IMR-90 (cell line): ENCODE measurements around the gene VMO1. TPM values are rescaled to one million over a fixed set of nuclear protein-coding genes. Genes with fewer than 3 reads are reported as not detected.
A peak's percentile ranks its signal among the peaks of the same experiment; 100 is the strongest.

ENCODE experiments used
- ATAC-seq: fragments of 200-7000 bp; cut with Tn5 transposase; 2 replicates; pipeline ENCODE4 v1.9.1; 2020; ENCODE audit warnings: low read depth, mild to moderate bottlenecking, moderate library complexity
- BruUV-seq: library from RNA; stranded (reverse); fragments of 400-500 nt; replicated peaks from 2 replicates; lab custom pipeline; 2021; lab: Mats Ljungman, UMichigan
- CTCF ChIA-PET: fragments of 300-600 bp; formaldehyde crosslinking; extraction: SDS; loops from one replicate; lab custom pipeline; 2021; ENCODE audit warnings: antibody characterized with exemption; lab: Yijun Ruan, JAX
- POLR2A ChIA-PET: fragments of 300-600 bp; sonication (Branson Sonifier 250); formaldehyde crosslinking; loops from one replicate; lab custom pipeline; 2022; ENCODE audit warnings: antibody characterized with exemption; ENCODE audit not compliant: unreplicated experiment; lab: Charles Lee
- DNase-seq: peaks from one replicate; pipeline ENCODE4 v3.0.0; 2013
- H2AFZ ChIP-seq: replicated peaks from 2 replicates; pipeline ENCODE3; 2013; ENCODE audit warnings: low read length, mild to moderate bottlenecking; ENCODE audit not compliant: poor library complexity
- H2AK5ac ChIP-seq: 2 replicates; pipeline ENCODE4 v1.6.1; 2013; ENCODE audit warnings: low read depth, low read length, inconsistent platforms
- H2AK9ac ChIP-seq: replicated peaks from 2 replicates; pipeline ENCODE3; 2013; ENCODE audit warnings: mild to moderate bottlenecking, low read depth, low read length, moderate library complexity; ENCODE audit not compliant: poor library complexity
- H2BK120ac ChIP-seq: 2 replicates; pipeline ENCODE4 v1.6.1; 2013; ENCODE audit warnings: low read depth, low read length, inconsistent platforms
- H2BK15ac ChIP-seq: 3 replicates; pipeline ENCODE4 v1.6.1; 2013; ENCODE audit warnings: low read depth, low read length, inconsistent platforms
- H2BK20ac ChIP-seq: 2 replicates; pipeline ENCODE4 v1.6.1; 2013; ENCODE audit warnings: low read depth, mild to moderate bottlenecking, inconsistent platforms, low read length, moderate library complexity
- H2BK5ac ChIP-seq: 2 replicates; pipeline ENCODE4 v1.6.1; 2013; ENCODE audit warnings: mild to moderate bottlenecking, low read depth, low read length, inconsistent platforms; ENCODE audit not compliant: poor library complexity, severe bottlenecking
- H3K14ac ChIP-seq: replicated peaks from 2 replicates; pipeline ENCODE4 v1.6.1; 2013; ENCODE audit warnings: low read depth, low read length, inconsistent platforms
- H3K18ac ChIP-seq: 2 replicates; pipeline ENCODE4 v1.6.1; 2013; ENCODE audit warnings: low read depth, low read length, control low read depth
- H3K23ac ChIP-seq: 2 replicates; pipeline ENCODE4 v1.6.1; 2013; ENCODE audit warnings: low read depth, low read length, inconsistent platforms
- H3K27ac ChIP-seq: 2 replicates; pipeline ENCODE4 v1.5.1; 2013; ENCODE audit warnings: mild to moderate bottlenecking, control low read depth, low read length; ENCODE audit not compliant: insufficient read depth
- H3K27me3 ChIP-seq: 2 replicates; pipeline ENCODE4 v1.6.1; 2013; ENCODE audit warnings: low read length; ENCODE audit not compliant: control insufficient read depth, insufficient read depth
- H3K36me3 ChIP-seq: 2 replicates; pipeline ENCODE4 v1.6.1; 2013; ENCODE audit warnings: low read length, mixed read lengths; ENCODE audit not compliant: control insufficient read depth, insufficient read depth
- H3K4ac ChIP-seq: 2 replicates; pipeline ENCODE4 v1.6.1; 2013; ENCODE audit warnings: low read depth, low read length, inconsistent platforms
- H3K4me1 ChIP-seq: 2 replicates; pipeline ENCODE4 v1.6.1; 2013; ENCODE audit warnings: low read length, mixed read lengths; ENCODE audit not compliant: control insufficient read depth, insufficient read depth
- H3K4me2 ChIP-seq: 2 replicates; pipeline ENCODE4 v1.6.1; 2013; ENCODE audit warnings: low read depth, mild to moderate bottlenecking, control low read depth, low read length, moderate library complexity
- H3K4me3 ChIP-seq: 2 replicates; pipeline ENCODE4 v1.5.1; 2013; ENCODE audit warnings: low read depth, mild to moderate bottlenecking, control low read depth, low read length, moderate library complexity; ENCODE audit not compliant: insufficient read depth
- H3K56ac ChIP-seq: 2 replicates; pipeline ENCODE4 v1.6.1; 2013; ENCODE audit warnings: low read length, inconsistent platforms; ENCODE audit not compliant: insufficient read depth; ENCODE audit errors: extremely low read depth
- H3K79me1 ChIP-seq, 2 experiments: 2 replicates each; pipeline ENCODE4 v1.6.1; 2013; ENCODE audit warnings: low read length in 2 of 2, inconsistent platforms in 1 of 2, low read depth in 1 of 2
- H3K9ac ChIP-seq: 2 replicates; pipeline ENCODE4 v1.6.1; 2013; ENCODE audit warnings: low read depth, low read length, control low read depth
- H3K9me1 ChIP-seq: 2 replicates; pipeline ENCODE4 v1.6.1; 2013; ENCODE audit warnings: low read length, inconsistent platforms; ENCODE audit not compliant: insufficient read depth
- H3K9me3 ChIP-seq: 2 replicates; pipeline ENCODE4 v1.6.1; 2013; ENCODE audit warnings: low read length; ENCODE audit not compliant: control insufficient read depth, insufficient read depth
- H4K20me1 ChIP-seq: 2 replicates; pipeline ENCODE4 v1.6.1; 2013; ENCODE audit warnings: low read length, inconsistent platforms; ENCODE audit not compliant: insufficient read depth
- H4K5ac ChIP-seq: 2 replicates; pipeline ENCODE4 v1.6.1; 2013; ENCODE audit warnings: mild to moderate bottlenecking, low read depth, low read length, control low read depth
- H4K8ac ChIP-seq, 2 experiments: 2 replicates each; pipeline ENCODE4 v1.6.1; 2013; ENCODE audit warnings: low read depth in 2 of 2, low read length in 2 of 2, control low read depth in 1 of 2, inconsistent platforms in 1 of 2
- H4K91ac ChIP-seq: 2 replicates; pipeline ENCODE4 v1.6.1; 2013; ENCODE audit warnings: low read depth, low read length, inconsistent platforms; ENCODE audit not compliant: insufficient read depth
- BHLHE40 ChIP-seq: fragments of 150-350 bp; IDR thresholded peaks from 2 replicates; pipeline ENCODE4 v1.6.1; 2016; ENCODE audit warnings: mild to moderate bottlenecking, low read depth, low read length
- CEBPB ChIP-seq: IDR thresholded peaks from 2 replicates; pipeline ENCODE4 v1.6.1; 2012; ENCODE audit warnings: low read depth, low read length, improper control_type of control experiment
- CHD1 ChIP-seq: IDR thresholded peaks from 2 replicates; pipeline ENCODE4 v1.6.1; 2012; ENCODE audit warnings: low read depth, low read length, improper control_type of control experiment
- CTCF ChIP-seq: conservative IDR thresholded peaks from 2 replicates; pipeline ENCODE4 v1.5.1; 2012; ENCODE audit warnings: mild to moderate bottlenecking, low read depth, low read length, improper control_type of control experiment
- FOS ChIP-seq: fragments of 150-350 bp; IDR thresholded peaks from 2 replicates; pipeline ENCODE4 v1.6.1; 2016; ENCODE audit warnings: low read depth, low read length
- MAFK ChIP-seq: IDR thresholded peaks from 2 replicates; pipeline ENCODE4 v1.6.1; 2012; ENCODE audit warnings: low read depth, low read length, improper control_type of control experiment
- MAZ ChIP-seq: IDR thresholded peaks from 2 replicates; pipeline ENCODE4 v1.6.1; 2012; ENCODE audit warnings: low read depth, mild to moderate bottlenecking, low read length, improper control_type of control experiment, moderate library complexity, borderline replicate concordance
- MXI1 ChIP-seq: IDR thresholded peaks from 2 replicates; pipeline ENCODE4 v1.6.1; 2012; ENCODE audit warnings: low read depth, mild to moderate bottlenecking, low read length, moderate library complexity, borderline replicate concordance
- NFE2L2 ChIP-seq: fragments of 150-350 bp; IDR thresholded peaks from 2 replicates; pipeline ENCODE4 v1.6.1; 2016; ENCODE audit warnings: low read depth, mild to moderate bottlenecking, low read length
- POLR2A ChIP-seq: IDR thresholded peaks from 2 replicates; pipeline ENCODE4 v1.6.1; 2012; ENCODE audit warnings: mild to moderate bottlenecking, low read depth, low read length
- RAD21 ChIP-seq: IDR thresholded peaks from 2 replicates; pipeline ENCODE4 v1.6.1; 2012; ENCODE audit warnings: low read length, improper control_type of control experiment
- RCOR1 ChIP-seq: IDR thresholded peaks from 2 replicates; pipeline ENCODE4 v1.6.1; 2012; ENCODE audit warnings: mild to moderate bottlenecking, low read length, improper control_type of control experiment; ENCODE audit not compliant: insufficient replicate concordance
- RFX5 ChIP-seq: IDR thresholded peaks from 2 replicates; pipeline ENCODE4 v1.8.0; 2012; ENCODE audit warnings: low read depth, mild to moderate bottlenecking, low read length, moderate library complexity
- USF2 ChIP-seq: fragments of 150-350 bp; IDR thresholded peaks from 2 replicates; pipeline ENCODE4 v1.6.1; 2017; ENCODE audit warnings: mild to moderate bottlenecking, antibody characterized with exemption, low read length, low read depth
- WGBS, 2 experiments: methylation state at CpG; one replicate each; pipeline versions ENCODE4 v1.1.5 to v1.1.7; 2013; ENCODE audit warnings: missing lambda C conversion rate in 2 of 2; ENCODE audit not compliant: insufficient read length in 1 of 2; ENCODE audit errors: extremely low coverage in 2 of 2; 5-methylcytosine and 5-hydroxymethylcytosine counted together
- dilution Hi-C: fragments of 300-500 bp; cut with HindIII; formaldehyde crosslinking; loops from one replicate; pipeline ENCODE4 v1.14.3; 2018; ENCODE audit warnings: low sequenced_read_pairs; ENCODE audit not compliant: unreplicated experiment
- in situ Hi-C: fragments of 300-500 bp; cut with MboI; formaldehyde crosslinking; loops from 3 replicates; pipeline ENCODE4 v1.14.3; 2019; ENCODE audit warnings: low sequenced_read_pairs, inconsistent platforms, mixed read lengths
- intact Hi-C: fragments of 100-400 bp; cut with micrococcal nuclease; formaldehyde crosslinking; loops from 2 replicates; pipeline ENCODE4 v1.10.0; 2022
- polyA plus RNA-seq, 3 experiments: library from polyadenylated mRNA; depleted of rRNA; stranded (reverse); fragments of >200 nt; gene quantifications; 2 replicates each; pipeline ENCODE4 v1.2.3, GENCODE V29; 2012; ENCODE audit warnings: low replicate concordance in 1 of 3
- total RNA-seq: library from RNA; depleted of rRNA; stranded (reverse); fragments of >200 nt; gene quantifications from 2 replicates; pipeline ENCODE4 v1.2.3, GENCODE V29; 2012
- TF ChIP-seq, protein P1 (sequence below): fragments of 150-350 bp; IDR thresholded peaks from 2 replicates; pipeline ENCODE4 v1.6.1; 2016; ENCODE audit warnings: low read depth, mild to moderate bottlenecking, low read length, moderate library complexity, borderline replicate concordance

VMO1 gene
- total and polyA plus RNA-seq, 2 of the 4 experiments (the other 2 are of a cell fraction), result 0.14 TPM; not detected in 1

DNA sequence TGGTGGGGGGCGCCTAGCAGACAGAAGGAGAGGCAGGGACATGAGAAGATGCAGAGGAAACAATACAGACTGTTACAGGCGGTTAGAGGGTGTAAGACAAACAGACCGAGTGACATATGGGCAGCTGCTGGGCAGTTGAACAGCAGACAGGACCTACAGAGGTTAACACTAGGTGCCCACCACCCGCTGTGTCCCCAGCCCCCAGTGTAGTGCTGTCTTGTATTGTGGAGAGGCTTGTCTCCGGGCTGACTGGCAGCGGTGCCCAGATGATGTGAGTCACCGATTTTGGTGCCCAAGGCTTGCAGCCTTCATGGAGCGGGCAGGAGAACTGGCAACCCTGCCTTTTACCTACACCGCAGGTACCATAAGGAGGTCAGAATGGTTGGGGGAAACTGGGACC lies 44.0 kb downstream of the VMO1 start:
- Histone ChIP-seq H3K4me3 (no peak overlapping the region), H3K4ac (no peak overlapping the region), H3K4me1 (peaks cover 8% of the 10 kb centered on the region; the same call in 1 of the 2 replicates), H3K9ac (no peak overlapping the region), H3K23ac (no peak overlapping the region), H2BK120ac (no peak overlapping the region), H2BK5ac (no peak overlapping the region), H2AK5ac (no peak overlapping the region), H4K20me1 (no peaks in the 10 kb centered on the region), H4K8ac (no peak overlapping the region), H3K9me1 (no peaks in the 10 kb centered on the region), H3K36me3 (no peaks in the 10 kb centered on the region), H3K27ac (no peak overlapping the region), H3K4me2 (no peak overlapping the region), H2BK20ac (no peak overlapping the region), H4K5ac (no peak overlapping the region), H3K79me1 (no peaks in the 10 kb centered on the region), H2AFZ (no peak overlapping the region), H3K27me3 (peaks cover 79% of the 10 kb centered on the region), H3K9me3 (no peaks in the 10 kb centered on the region), H3K18ac (no peak overlapping the region), H3K14ac (no peak overlapping the region), H2BK15ac (no peak overlapping the region), H4K91ac (no peak overlapping the region), H2AK9ac (peak overlapping the region; percentile 72), H3K56ac (no peak overlapping the region)
- dilution Hi-C loops (no loop called here), intact Hi-C loops (no loop called here), in situ Hi-C loops (no loop called here)
- BruUV-seq, result no TSS peak
- DNase-seq (no peak), ATAC-seq (no peak)
- POLR2A ChIA-PET, result no interaction called here
- 81% methylated on average over 2 of the region's 9 CpGs; no CpG with 5 or more reads in 1 of the 2 experiments for WGBS, 2 experiments
- TF ChIP-seq CHD1 (no peak), RFX5 (no peak), MAZ (no peak), NFE2L2 (no peak), MXI1 (no peak), POLR2A (no peak), FOS (no peak), CEBPB (no peak), RAD21 (no peak), CTCF (no peak), RCOR1 (no peak), BHLHE40 (no peak), USF2 (no peak), MAFK (no peak)
- TF ChIP-seq, protein P1, sequence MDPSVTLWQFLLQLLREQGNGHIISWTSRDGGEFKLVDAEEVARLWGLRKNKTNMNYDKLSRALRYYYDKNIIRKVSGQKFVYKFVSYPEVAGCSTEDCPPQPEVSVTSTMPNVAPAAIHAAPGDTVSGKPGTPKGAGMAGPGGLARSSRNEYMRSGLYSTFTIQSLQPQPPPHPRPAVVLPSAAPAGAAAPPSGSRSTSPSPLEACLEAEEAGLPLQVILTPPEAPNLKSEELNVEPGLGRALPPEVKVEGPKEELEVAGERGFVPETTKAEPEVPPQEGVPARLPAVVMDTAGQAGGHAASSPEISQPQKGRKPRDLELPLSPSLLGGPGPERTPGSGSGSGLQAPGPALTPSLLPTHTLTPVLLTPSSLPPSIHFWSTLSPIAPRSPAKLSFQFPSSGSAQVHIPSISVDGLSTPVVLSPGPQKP, result no peak
- CTCF ChIA-PET, result no interaction called here
